GM19438 (cell line): ENCODE results near the gene TJP2.

ENCODE experiments used
- ATAC-seq: cut with Tn5 transposase; IDR thresholded peaks from one replicate; pipeline ENCODE4 v1.9.1; 2021; ENCODE audit warnings: low read depth; ENCODE audit not compliant: unreplicated experiment

Gene TJP2

GRCh38 chr9:69218166-69218565, 44.1 kb downstream of the TJP2 start:
- no peak for ATAC-seq

- no peak for ATAC-seq
These were observed 47.0 kb downstream of the TJP2 start for GRCh38 chr9:69221036-69221435.

- ATAC-seq = no peak
These were observed 48.9 kb downstream of the TJP2 start for GRCh38 chr9:69222970-69223369.

GRCh38 chr9:69223605-69224004, 49.5 kb downstream of the TJP2 start:
- no peak for ATAC-seq

GRCh38 chr9:69229367-69229766, 55.3 kb downstream of the TJP2 start:
- no peak for ATAC-seq

- ATAC-seq = no peak
These were observed 58.1 kb downstream of the TJP2 start for GRCh38 chr9:69232135-69232534.

- no peak for ATAC-seq
These were observed 60.6 kb downstream of the TJP2 start for GRCh38 chr9:69234683-69235082.

GRCh38 chr9:69236188-69236587, 62.1 kb downstream of the TJP2 start:
- ATAC-seq = no peak

GRCh38 chr9:69237702-69238295, 63.7 kb downstream of the TJP2 start:
- ATAC-seq = no peak

- no peak for ATAC-seq
These were observed 69.0 kb downstream of the TJP2 start for GRCh38 chr9:69243116-69243515.

- no peak for ATAC-seq
These were observed 72.6 kb downstream of the TJP2 start for GRCh38 chr9:69246629-69247028.

- ATAC-seq = no peak
These were observed 73.9 kb downstream of the TJP2 start for GRCh38 chr9:69248005-69248404.

GRCh38 chr9:69249337-69249736, 75.3 kb downstream of the TJP2 start:
- no peak for ATAC-seq

- no peak for ATAC-seq
These were observed 76.6 kb downstream of the TJP2 start for GRCh38 chr9:69250681-69251080.

- no peak for ATAC-seq
These were observed 78.4 kb downstream of the TJP2 start for GRCh38 chr9:69252436-69252835.

- no peak for ATAC-seq
These were observed 79.0 kb downstream of the TJP2 start for GRCh38 chr9:69253057-69253456.

- ATAC-seq = no peak
These were observed 80.1 kb downstream of the TJP2 start for GRCh38 chr9:69254223-69254622.

- no peak for ATAC-seq
These were observed 81.5 kb downstream of the TJP2 start for GRCh38 chr9:69255591-69255990.

GRCh38 chr9:69258551-69258950, 84.5 kb downstream of the TJP2 start:
- ATAC-seq = no peak

- ATAC-seq = no peak
These were observed 86.1 kb downstream of the TJP2 start for GRCh38 chr9:69260161-69260560.

GRCh38 chr9:69261636-69262035, 87.6 kb downstream of the TJP2 start:
- no peak for ATAC-seq

GRCh38 chr9:69264526-69264925, 90.4 kb downstream of the TJP2 start:
- ATAC-seq = no peak

- ATAC-seq = no peak
These were observed 91.8 kb downstream of the TJP2 start for GRCh38 chr9:69265891-69266290.
